B cell (primary cell): ENCODE results near the gene SH3GL3. TPM values are rescaled to one million over a fixed set of nuclear protein-coding genes. Genes with fewer than 3 reads are reported as not detected.

ENCODE experiments used
- ATAC-seq: fragments of 200-7000 bp; cut with Tn5 transposase; one replicate; pipeline ENCODE4 v1.10.0; 2021; ENCODE audit warnings: low read depth, mild to moderate bottlenecking, moderate number of reproducible peaks, moderate library complexity
- CTCF ChIA-PET: fragments of 350-600 bp; sonication (Branson Sonifier 250); formaldehyde crosslinking; loops from one replicate; lab custom pipeline; 2021; ENCODE audit warnings: antibody characterized with exemption, inconsistent platforms; lab: Charles Lee
- POLR2A ChIA-PET: fragments of 350-600 bp; sonication (Branson Sonifier 250); formaldehyde crosslinking; loops from one replicate; lab custom pipeline; 2021; ENCODE audit warnings: antibody characterized with exemption; lab: Charles Lee
- DNase-seq: peaks from one replicate; pipeline ENCODE4 v3.0.0; 2013
- H2AFZ ChIP-seq: 2 replicates; pipeline ENCODE4 v1.6.1; 2012; ENCODE audit warnings: mild to moderate bottlenecking, low read depth, low read length; ENCODE audit not compliant: insufficient read depth, poor library complexity, severe bottlenecking
- H3K27ac ChIP-seq, 2 donors: 1 replicate in 1 of 2; 2 replicates in 1 of 2; pipeline ENCODE4 v1.5.1; 2012 to 2013; ENCODE audit warnings: low read length in 2 of 2, mild to moderate bottlenecking in 2 of 2, moderate library complexity in 1 of 2
- H3K27me3 ChIP-seq, 4 experiments: fragments of 200-600 bp in 1 of 4; sonication (generic) in 1 of 4; replicated peaks in 1 of 4; 1 replicate in 2 of 4; 2 replicates in 2 of 4; pipeline versions ENCODE4 v1.6.1 to v1.7.0; 2013 to 2016; ENCODE audit warnings: low read length in 3 of 4, mild to moderate bottlenecking in 2 of 4, mixed read lengths in 1 of 4, moderate library complexity in 1 of 4; ENCODE audit not compliant: insufficient read depth in 4 of 4, control insufficient read depth in 3 of 4; ENCODE audit errors: control extremely low read depth in 1 of 4
- H3K36me3 ChIP-seq, 2 experiments: replicated peaks in 1 of 2; 1 replicate in 1 of 2; 2 replicates in 1 of 2; pipeline versions ENCODE4 v1.6.1 to v1.7.1; 2013; ENCODE audit warnings: low read length in 1 of 2; ENCODE audit not compliant: insufficient read depth in 2 of 2, control insufficient read depth in 1 of 2; ENCODE audit errors: control extremely low read depth in 1 of 2, extremely low read depth in 1 of 2
- H3K4me1 ChIP-seq, 2 donors: fragments of 200-600 bp in 1 of 2; sonication (generic) in 1 of 2; 1 replicate in 1 of 2; 2 replicates in 1 of 2; pipeline versions ENCODE4 v1.5.1 to v1.6.1; 2013 to 2017; ENCODE audit warnings: low read length in 2 of 2; ENCODE audit not compliant: control insufficient read depth in 2 of 2, insufficient read depth in 2 of 2
- H3K4me2 ChIP-seq: replicated peaks from 2 replicates; pipeline ENCODE3; 2012; ENCODE audit warnings: mild to moderate bottlenecking, low read depth, low read length; ENCODE audit not compliant: poor library complexity, severe bottlenecking
- H3K4me3 ChIP-seq, 5 experiments: fragments of 200-600 bp in 1 of 5; sonication (generic) in 1 of 5; 1 replicate in 3 of 5; 2 replicates in 2 of 5; pipeline versions ENCODE4 v1.5.1 to v1.7.0; 2011 to 2016; ENCODE audit warnings: low read length in 4 of 5, mild to moderate bottlenecking in 4 of 5, low read depth in 2 of 5, control low read depth in 1 of 5, moderate library complexity in 1 of 5; ENCODE audit not compliant: insufficient read depth in 1 of 5; ENCODE audit errors: control extremely low read depth in 1 of 5, extremely low read depth in 1 of 5
- H3K79me2 ChIP-seq: fragments of 200-600 bp; sonication (generic); one replicate; pipeline ENCODE4 v1.6.0; 2016; ENCODE audit warnings: low read length; ENCODE audit not compliant: control insufficient read depth, insufficient read depth
- H3K9ac ChIP-seq: fragments of 200-600 bp; sonication (generic); 2 replicates; pipeline ENCODE4 v1.6.1; 2017; ENCODE audit warnings: mild to moderate bottlenecking, low read length, moderate library complexity
- H3K9me3 ChIP-seq, 3 donors: one replicate each; pipeline versions ENCODE4 v1.6.1 to v1.7.1; 2013; ENCODE audit warnings: low read length in 2 of 3; ENCODE audit not compliant: control insufficient read depth in 2 of 3, insufficient read depth in 1 of 3; ENCODE audit errors: control extremely low read depth in 1 of 3
- H4K20me1 ChIP-seq: 2 replicates; pipeline ENCODE4 v1.6.0; 2012; ENCODE audit warnings: mild to moderate bottlenecking, low read length; ENCODE audit not compliant: insufficient read depth, control insufficient read depth, poor library complexity, severe bottlenecking
- H3K27ac Mint-ChIP-seq: one replicate; pipeline ENCODE4 v1.8.0; 2021; ENCODE audit warnings: mixed read lengths
- H3K27me3 Mint-ChIP-seq: one replicate; pipeline ENCODE4 v1.8.0; 2021; ENCODE audit warnings: mixed read lengths
- H3K4me1 Mint-ChIP-seq: one replicate; pipeline ENCODE4 v1.8.0; 2021; ENCODE audit warnings: mixed read lengths
- H3K4me3 Mint-ChIP-seq: one replicate; pipeline ENCODE4 v1.8.0; 2021; ENCODE audit warnings: mixed read lengths
- H3K9me3 Mint-ChIP-seq: one replicate; pipeline ENCODE4 v1.8.0; 2022; ENCODE audit warnings: mixed read lengths; ENCODE audit not compliant: insufficient read depth
- CTCF ChIP-seq: fragments of 200-600 bp; IDR thresholded peaks from one replicate; pipeline ENCODE4 v1.8.0; 2022; ENCODE audit warnings: antibody characterized with exemption, mild to moderate bottlenecking
- EZH2 ChIP-seq: IDR thresholded peaks from 2 replicates; pipeline ENCODE4 v1.6.1; 2012; ENCODE audit warnings: borderline replicate concordance, low read depth, mild to moderate bottlenecking, moderate library complexity, low read length; ENCODE audit not compliant: insufficient read depth, poor library complexity, severe bottlenecking
- WGBS: methylation state at CpG from one replicate; pipeline ENCODE4 v1.1.5; 2013; ENCODE audit warnings: missing lambda C conversion rate; ENCODE audit not compliant: insufficient coverage; 5-methylcytosine and 5-hydroxymethylcytosine counted together
- intact Hi-C: fragments of 100-400 bp; cut with micrococcal nuclease; formaldehyde crosslinking; loops from one replicate; pipeline ENCODE4 v1.10.0; 2022
- polyA plus RNA-seq: library from polyadenylated mRNA; depleted of rRNA; stranded (reverse); fragments of >200 nt; gene quantifications from 2 replicates; pipeline ENCODE4 v1.2.3, GENCODE V29; 2012
- total RNA-seq, 2 donors: library from RNA; stranded (reverse); fragments of 120-200 nt in 1 of 2; gene quantifications; 1 replicate in 1 of 2; 2 replicates in 1 of 2; pipeline versions ENCODE4 v1.2.3 to v1.2.4, GENCODE V29; 2013 to 2022

SH3GL3 gene
- total and polyA plus RNA-seq, 2 donors (not counting 1 experiment from before 2014, with no cell fraction given): not detected

DNA sequence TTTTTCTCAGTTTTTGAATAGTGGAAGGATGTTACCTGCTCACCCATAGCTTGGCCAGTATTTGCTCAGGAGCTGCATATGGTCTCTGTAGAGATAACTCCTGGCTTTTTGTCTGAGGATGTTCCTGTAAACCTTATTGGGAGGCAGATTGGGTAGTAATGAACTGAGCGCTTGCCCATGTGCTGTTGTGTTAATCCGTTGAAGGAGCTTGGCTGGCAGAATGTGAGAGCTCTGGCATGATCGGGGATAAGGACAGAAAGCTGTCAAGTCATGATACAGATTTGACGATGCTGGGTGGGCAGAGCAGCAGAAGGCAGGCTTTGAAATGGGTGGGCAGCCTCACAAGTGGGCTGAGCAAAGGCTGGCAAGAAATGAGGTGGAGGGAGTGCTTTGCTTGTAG is 27.4 kb downstream of the SH3GL3 start:
- Histone ChIP-seq H3K36me3 (no peaks in the 10 kb centered on the region), H3K79me2 (no peaks in the 10 kb centered on the region), H3K4me1 (no peaks in the 10 kb centered on the region), H4K20me1 (no peaks in the 10 kb centered on the region), H3K9me3 (no peaks in the 10 kb centered on the region), H3K9ac (no peak overlapping the region), H3K27me3 (peaks cover 0 to 2% (median 0%) of the 10 kb centered on the region in 4 experiments), H2AFZ (no peak overlapping the region), H3K27ac (no peak overlapping the region), H3K4me2 (no peak overlapping the region), H3K4me3 (no peak overlapping the region)
- Mint-ChIP-seq H3K4me3 (no peak overlapping the region), H3K27me3 (peaks cover 14% of the 10 kb centered on the region), H3K4me1 (no peaks in the 10 kb centered on the region), H3K27ac (no peak overlapping the region), H3K9me3 (no peaks in the 10 kb centered on the region)
- DNase-seq (no peak), ATAC-seq (no peak)
- WGBS: 88% methylated on average over 4 of the region's 4 CpGs
- ChIA-PET POLR2A (no interaction called here), CTCF (no interaction called here)
- intact Hi-C loops: no loop called here
- TF ChIP-seq EZH2 (no peak), CTCF (no peak)

DNA sequence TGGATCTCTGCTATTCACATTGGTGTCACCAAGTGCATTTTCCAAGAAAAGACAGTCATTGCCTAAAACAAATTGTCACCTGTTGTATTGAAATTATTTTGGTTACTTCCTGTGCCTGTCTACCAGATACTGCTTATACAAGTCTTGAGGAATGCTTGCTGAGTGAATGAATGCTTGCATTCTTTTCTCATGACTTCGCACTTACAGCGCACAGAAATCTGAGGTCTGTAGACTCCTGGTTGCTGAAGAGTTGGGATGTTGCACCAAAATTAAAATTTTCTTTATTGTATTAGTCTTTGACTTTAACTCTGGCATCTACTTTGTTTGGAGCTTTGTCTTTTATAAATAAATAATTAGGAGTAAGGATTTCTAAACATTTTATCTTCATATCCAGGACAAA is 28.4 kb downstream of the SH3GL3 start:
- Histone ChIP-seq H3K36me3 (no peaks in the 10 kb centered on the region), H3K27ac (no peak overlapping the region), H3K27me3 (peaks cover 0 to 2% (median 0%) of the 10 kb centered on the region in 4 experiments), H2AFZ (no peak overlapping the region), H3K9ac (no peak overlapping the region), H4K20me1 (no peaks in the 10 kb centered on the region), H3K4me3 (no peak overlapping the region), H3K4me2 (no peak overlapping the region), H3K4me1 (no peaks in the 10 kb centered on the region), H3K9me3 (no peaks in the 10 kb centered on the region), H3K79me2 (no peaks in the 10 kb centered on the region)
- H3K27ac Mint-ChIP-seq: no peak overlapping the region
- peaks cover 10% of the 10 kb centered on the region for H3K27me3 Mint-ChIP-seq
- ChIA-PET CTCF (no interaction called here), POLR2A (no interaction called here)
- intact Hi-C loops: no loop called here
- H3K4me1 Mint-ChIP-seq: no peaks in the 10 kb centered on the region
- H3K9me3 Mint-ChIP-seq: no peaks in the 10 kb centered on the region
- TF ChIP-seq EZH2 (no peak), CTCF (no peak)
- H3K4me3 Mint-ChIP-seq: no peak overlapping the region
- no CpG with 5 or more reads among the region's 2 CpGs for WGBS
- DNase-seq (no peak), ATAC-seq (no peak)
